K562 (cell line): ENCODE results near the gene RHOB. TPM values are rescaled to one million over a fixed set of nuclear protein-coding genes. Genes with fewer than 3 reads are reported as not detected.

Experiments
- BDP1 ChIP-seq: IDR thresholded peaks from 3 replicates; pipeline ENCODE4 v1.6.1; 2011; ENCODE audit not compliant: insufficient read length, insufficient read depth
- C11orf30 ChIP-seq: fragments of 450-650 bp; IDR thresholded peaks from 2 replicates; pipeline ENCODE4 v1.6.1; 2016; ENCODE audit warnings: low read depth, mild to moderate bottlenecking
- CBFA2T3 ChIP-seq: fragments of 450-650 bp; IDR thresholded peaks from 2 replicates; pipeline ENCODE4 v1.6.1; 2017
- CBFB ChIP-seq: sonication (generic); formaldehyde crosslinking; IDR thresholded peaks from 2 replicates; pipeline ENCODE4 v1.4.0; 2020; ENCODE audit warnings: mild to moderate bottlenecking, missing genetic modification reagents
- E2F1 ChIP-seq: sonication (generic); formaldehyde crosslinking; IDR thresholded peaks from 2 replicates; pipeline ENCODE4 v1.8.1; 2023; ENCODE audit warnings: mild to moderate bottlenecking, missing genetic modification reagents, moderate library complexity
- ESRRB ChIP-seq: fragments of 250-450 bp; sonication (Bioruptor Pico); IDR thresholded peaks from 2 replicates; pipeline ENCODE4 v1.5.0; 2020; ENCODE audit warnings: mild to moderate bottlenecking, moderate library complexity, borderline replicate concordance
- HDAC6 ChIP-seq: IDR thresholded peaks from 2 replicates; pipeline ENCODE4 v1.6.1; 2012; ENCODE audit warnings: low read depth, mild to moderate bottlenecking, control low read depth, inconsistent platforms, low read length, moderate library complexity
- PTRF ChIP-seq: fragments of 450-650 bp; IDR thresholded peaks from 2 replicates; pipeline ENCODE4 v1.6.1; 2016; ENCODE audit warnings: mild to moderate bottlenecking, missing genetic modification characterization, missing compliant biosample characterization
- RBM17 ChIP-seq: fragments of 200-400 bp; formaldehyde crosslinking; IDR thresholded peaks from 2 replicates; pipeline ENCODE4 v1.6.1; 2017; ENCODE audit warnings: low read depth, mild to moderate bottlenecking, low read length, borderline replicate concordance
- SAP30 ChIP-seq: fragments of 200-600 bp; sonication (generic); IDR thresholded peaks from 2 replicates; pipeline ENCODE4 v1.6.1; 2012; ENCODE audit warnings: borderline replicate concordance, low read depth, mild to moderate bottlenecking, moderate library complexity, low read length, control low read depth, inconsistent platforms; ENCODE audit not compliant: insufficient read depth, poor library complexity, severe bottlenecking
- SIX5 ChIP-seq, 2 experiments: IDR thresholded peaks; 2 replicates each; pipeline ENCODE4 v1.6.1; 2011; ENCODE audit warnings: low read length in 2 of 2, borderline replicate concordance in 1 of 2, low read depth in 1 of 2, mild to moderate bottlenecking in 1 of 2, moderate library complexity in 1 of 2; ENCODE audit not compliant: insufficient read depth in 1 of 2
- SP2 ChIP-seq: IDR thresholded peaks from 2 replicates; pipeline ENCODE4 v1.6.1; 2011; ENCODE audit warnings: mild to moderate bottlenecking, low read depth, low read length, moderate library complexity; ENCODE audit not compliant: poor library complexity, severe bottlenecking; ENCODE audit errors: extremely low read depth
- SUPT5H ChIP-seq: fragments of 450-650 bp; IDR thresholded peaks from 2 replicates; pipeline ENCODE4 v1.6.1; 2016
- THRAP3 ChIP-seq: fragments of 450-650 bp; IDR thresholded peaks from 2 replicates; pipeline ENCODE4 v1.6.1; 2016; ENCODE audit warnings: mild to moderate bottlenecking, inconsistent platforms, borderline replicate concordance
- TSHZ1 ChIP-seq: fragments of 250-450 bp; sonication (Bioruptor Pico); IDR thresholded peaks from 2 replicates; pipeline ENCODE4 v1.4.0; 2020; ENCODE audit warnings: mild to moderate bottlenecking, moderate library complexity
- ZNF133 ChIP-seq: fragments of 250-450 bp; sonication (Bioruptor Pico); IDR thresholded peaks from 2 replicates; pipeline ENCODE4 v1.4.0; 2020; ENCODE audit warnings: mild to moderate bottlenecking
- ZNF140 ChIP-seq: fragments of 250-450 bp; sonication (Bioruptor Pico); IDR thresholded peaks from 2 replicates; pipeline ENCODE4 v1.8.0; 2021; ENCODE audit warnings: moderate library complexity, mild to moderate bottlenecking, inconsistent platforms
- ZNF165 ChIP-seq: fragments of 250-450 bp; sonication (Bioruptor Pico); IDR thresholded peaks from 2 replicates; pipeline ENCODE4 v1.4.0; 2020; ENCODE audit warnings: borderline replicate concordance
- ZNF764 ChIP-seq: fragments of 250-450 bp; sonication (Bioruptor Pico); IDR thresholded peaks from 2 replicates; pipeline ENCODE4 v1.4.0; 2020; ENCODE audit warnings: low read depth, mild to moderate bottlenecking, moderate library complexity
- polyA plus RNA-seq, 8 experiments: library from polyadenylated mRNA; depleted of rRNA in 4 of 8; stranded (reverse) in 5 of 8; unstranded in 3 of 8; fragments of >200 nt; fragmentation: Nextera tagmentation in 2 of 8; fragmentation: Illumina TruSeq in 1 of 8; extraction: Ambion mirVana in 2 of 8; extraction: Trizol in 1 of 8; gene quantifications; 2 replicates each; pipeline versions ENCODE4 v1.2.1 to v1.2.3, GENCODE V29; 2011 to 2014; ENCODE audit warnings: inconsistent platforms in 1 of 8, missing spikeins in 1 of 8
- total RNA-seq, 7 experiments: library from RNA; depleted of rRNA in 6 of 7; stranded (reverse); fragments of >200 nt in 6 of 7; fragmentation: Illumina TruSeq in 2 of 7; extraction: Trizol in 2 of 7; gene quantifications; 2 replicates each; pipeline versions ENCODE4 v1.2.1 to v1.2.3, GENCODE V29; 2011 to 2021; ENCODE audit warnings: low replicate concordance in 1 of 7
- TF ChIP-seq, protein P1 (sequence below): fragments of 250-450 bp; sonication (Bioruptor Pico); IDR thresholded peaks from 2 replicates; pipeline ENCODE4 v1.5.0; 2021
- TF ChIP-seq, protein P2 (sequence below): IDR thresholded peaks from 3 replicates; pipeline ENCODE4 v1.6.1; 2011; ENCODE audit warnings: borderline replicate concordance, mild to moderate bottlenecking; ENCODE audit not compliant: insufficient read length, insufficient read depth

RHOB gene
- total and polyA plus RNA-seq, 9 of the 15 experiments (the other 6 are each of a cell fraction or from before 2014, with no cell fraction given): 0.07 to 4.8 (median 1.1) TPM

GRCh38 chr2:20430461-20431300 is 16.2 kb upstream of the RHOB start (continued):
- TF ChIP-seq E2F1 (CRISPR knock-in tag): no peak
- TF ChIP-seq BDP1: no peak
- no peak for TF ChIP-seq ESRRB (CRISPR knock-in tag)
- TF ChIP-seq PTRF (tag): no peak
- TF ChIP-seq ZNF133 (CRISPR knock-in tag): no peak
- no peak for TF ChIP-seq SIX5 (IDR thresholded peaks at IDR 0.05; ENCODE audit: borderline replicate concordance in 1 of 2, insufficient read depth in 1 of 2, low read depth in 1 of 2, low read length in 2 of 2)
- TF ChIP-seq RBM17: no peak
- TF ChIP-seq, protein P1, sequence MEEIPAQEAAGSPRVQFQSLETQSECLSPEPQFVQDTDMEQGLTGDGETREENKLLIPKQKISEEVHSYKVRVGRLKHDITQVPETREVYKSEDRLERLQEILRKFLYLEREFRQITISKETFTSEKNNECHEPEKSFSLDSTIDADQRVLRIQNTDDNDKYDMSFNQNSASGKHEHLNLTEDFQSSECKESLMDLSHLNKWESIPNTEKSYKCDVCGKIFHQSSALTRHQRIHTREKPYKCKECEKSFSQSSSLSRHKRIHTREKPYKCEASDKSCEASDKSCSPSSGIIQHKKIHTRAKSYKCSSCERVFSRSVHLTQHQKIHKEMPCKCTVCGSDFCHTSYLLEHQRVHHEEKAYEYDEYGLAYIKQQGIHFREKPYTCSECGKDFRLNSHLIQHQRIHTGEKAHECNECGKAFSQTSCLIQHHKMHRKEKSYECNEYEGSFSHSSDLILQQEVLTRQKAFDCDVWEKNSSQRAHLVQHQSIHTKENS (CRISPR knock-in tag): no peak
- no peak for TF ChIP-seq TSHZ1 (CRISPR knock-in tag)
- no peak for TF ChIP-seq THRAP3
- no peak for TF ChIP-seq CBFB (CRISPR knock-in tag)
- TF ChIP-seq, protein P2, sequence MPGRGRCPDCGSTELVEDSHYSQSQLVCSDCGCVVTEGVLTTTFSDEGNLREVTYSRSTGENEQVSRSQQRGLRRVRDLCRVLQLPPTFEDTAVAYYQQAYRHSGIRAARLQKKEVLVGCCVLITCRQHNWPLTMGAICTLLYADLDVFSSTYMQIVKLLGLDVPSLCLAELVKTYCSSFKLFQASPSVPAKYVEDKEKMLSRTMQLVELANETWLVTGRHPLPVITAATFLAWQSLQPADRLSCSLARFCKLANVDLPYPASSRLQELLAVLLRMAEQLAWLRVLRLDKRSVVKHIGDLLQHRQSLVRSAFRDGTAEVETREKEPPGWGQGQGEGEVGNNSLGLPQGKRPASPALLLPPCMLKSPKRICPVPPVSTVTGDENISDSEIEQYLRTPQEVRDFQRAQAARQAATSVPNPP: no peak
- TF ChIP-seq SP2: no peak
- peak; percentile 71 for TF ChIP-seq CBFA2T3
- no peak for TF ChIP-seq SUPT5H
- peak; percentile 66 for TF ChIP-seq C11orf30
- TF ChIP-seq HDAC6: no peak
- TF ChIP-seq ZNF165: no peak
- TF ChIP-seq ZNF764 (CRISPR knock-in tag): no peak
- no peak for TF ChIP-seq ZNF140 (CRISPR knock-in tag)
- TF ChIP-seq SAP30: no peak
